Keratinocyte (primary cell): Measurements from ENCODE around the gene GOLGA6A.

Experiments used
- EZH2 ChIP-seq: IDR thresholded peaks from one replicate; pipeline ENCODE4 v1.6.1; 2012; ENCODE audit warnings: inconsistent platforms, mild to moderate bottlenecking, low read length, moderate library complexity
- TF ChIP-seq, protein P1 (sequence below), 3 experiments: IDR thresholded peaks in 1 of 3; conservative IDR thresholded peaks in 1 of 3; optimal IDR thresholded peaks in 1 of 3; 2 replicates in 2 of 3; 3 replicates in 1 of 3; pipeline versions ENCODE3 to v1.5.1; 2011; ENCODE audit warnings: low read length in 3 of 3, mild to moderate bottlenecking in 3 of 3, moderate library complexity in 2 of 3, control low read depth in 1 of 3, inconsistent platforms in 1 of 3; ENCODE audit not compliant: insufficient read depth in 2 of 3; ENCODE audit errors: extremely low read depth in 1 of 3

DNA sequence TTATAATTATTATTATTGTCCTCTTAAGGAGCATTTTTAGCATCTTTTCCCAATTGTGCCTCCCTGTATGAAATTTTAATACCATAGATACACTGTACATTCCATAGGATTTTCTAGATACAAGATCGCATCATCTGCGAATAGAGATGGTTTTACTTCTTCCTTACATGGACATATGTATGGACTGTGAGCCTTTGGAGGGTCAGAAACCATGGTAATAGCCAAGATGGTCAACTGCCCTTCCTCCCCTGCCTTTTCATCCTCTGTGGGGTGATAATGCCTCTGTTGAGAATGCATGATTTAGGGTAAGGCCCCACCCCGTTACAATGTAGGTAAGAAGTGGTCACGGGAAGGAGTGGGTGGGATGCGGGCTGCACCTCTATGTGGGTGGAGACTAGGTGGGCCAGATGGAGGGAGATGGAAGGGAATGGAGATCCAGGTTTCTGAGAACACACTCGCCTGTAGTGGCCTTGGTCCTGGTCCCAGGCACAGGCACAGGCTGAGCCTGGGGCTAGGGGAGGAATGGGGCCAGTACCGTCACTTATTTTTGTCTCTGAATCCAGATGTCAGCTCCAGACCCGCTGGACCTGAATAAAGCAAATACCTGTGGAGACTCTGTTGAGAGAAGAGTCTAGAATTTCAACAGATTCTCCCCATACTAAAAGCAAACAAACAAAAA is 31.7 kb downstream of the GOLGA6A start:
- TF ChIP-seq, protein P1, sequence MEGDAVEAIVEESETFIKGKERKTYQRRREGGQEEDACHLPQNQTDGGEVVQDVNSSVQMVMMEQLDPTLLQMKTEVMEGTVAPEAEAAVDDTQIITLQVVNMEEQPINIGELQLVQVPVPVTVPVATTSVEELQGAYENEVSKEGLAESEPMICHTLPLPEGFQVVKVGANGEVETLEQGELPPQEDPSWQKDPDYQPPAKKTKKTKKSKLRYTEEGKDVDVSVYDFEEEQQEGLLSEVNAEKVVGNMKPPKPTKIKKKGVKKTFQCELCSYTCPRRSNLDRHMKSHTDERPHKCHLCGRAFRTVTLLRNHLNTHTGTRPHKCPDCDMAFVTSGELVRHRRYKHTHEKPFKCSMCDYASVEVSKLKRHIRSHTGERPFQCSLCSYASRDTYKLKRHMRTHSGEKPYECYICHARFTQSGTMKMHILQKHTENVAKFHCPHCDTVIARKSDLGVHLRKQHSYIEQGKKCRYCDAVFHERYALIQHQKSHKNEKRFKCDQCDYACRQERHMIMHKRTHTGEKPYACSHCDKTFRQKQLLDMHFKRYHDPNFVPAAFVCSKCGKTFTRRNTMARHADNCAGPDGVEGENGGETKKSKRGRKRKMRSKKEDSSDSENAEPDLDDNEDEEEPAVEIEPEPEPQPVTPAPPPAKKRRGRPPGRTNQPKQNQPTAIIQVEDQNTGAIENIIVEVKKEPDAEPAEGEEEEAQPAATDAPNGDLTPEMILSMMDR (optimal IDR thresholded peaks at IDR 0.05 in 1 of 3, IDR thresholded peaks at IDR 0.05 in 1 of 3, conservative IDR thresholded peaks at IDR 0.05 in 1 of 3; ENCODE audit: extremely low read depth in 1 of 3, insufficient read depth in 2 of 3, low read length in 3 of 3) = no peak
- TF ChIP-seq EZH2 = no peak
